ENCODE data around the gene TMEM244.
"Not testable (repeated sequence)": the region's sequence is repeated elsewhere in the genome, so short reads cannot be mapped to it uniquely, and the experiment has no call there.

DNA sequence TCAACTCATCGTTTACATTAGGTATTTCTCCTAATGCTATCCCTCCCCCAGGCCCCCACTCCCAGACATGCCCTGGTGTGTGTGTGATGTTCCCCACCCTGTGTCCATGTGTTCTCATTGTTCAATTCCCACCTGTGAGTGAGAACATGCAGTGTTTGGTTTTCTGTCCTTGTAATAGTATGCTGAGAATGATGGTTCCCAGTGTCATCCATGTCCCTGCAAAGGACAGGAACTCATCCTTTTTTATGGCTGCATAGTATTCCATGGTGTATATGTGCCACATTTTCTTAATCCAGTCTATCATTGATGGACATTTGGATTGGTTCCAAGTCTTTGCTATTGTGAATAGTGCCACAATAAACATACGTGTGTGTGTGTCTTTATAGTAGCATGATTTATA lies 54.0 kb downstream of the TMEM244 start:
- TF ChIP-seq, protein P1, sequence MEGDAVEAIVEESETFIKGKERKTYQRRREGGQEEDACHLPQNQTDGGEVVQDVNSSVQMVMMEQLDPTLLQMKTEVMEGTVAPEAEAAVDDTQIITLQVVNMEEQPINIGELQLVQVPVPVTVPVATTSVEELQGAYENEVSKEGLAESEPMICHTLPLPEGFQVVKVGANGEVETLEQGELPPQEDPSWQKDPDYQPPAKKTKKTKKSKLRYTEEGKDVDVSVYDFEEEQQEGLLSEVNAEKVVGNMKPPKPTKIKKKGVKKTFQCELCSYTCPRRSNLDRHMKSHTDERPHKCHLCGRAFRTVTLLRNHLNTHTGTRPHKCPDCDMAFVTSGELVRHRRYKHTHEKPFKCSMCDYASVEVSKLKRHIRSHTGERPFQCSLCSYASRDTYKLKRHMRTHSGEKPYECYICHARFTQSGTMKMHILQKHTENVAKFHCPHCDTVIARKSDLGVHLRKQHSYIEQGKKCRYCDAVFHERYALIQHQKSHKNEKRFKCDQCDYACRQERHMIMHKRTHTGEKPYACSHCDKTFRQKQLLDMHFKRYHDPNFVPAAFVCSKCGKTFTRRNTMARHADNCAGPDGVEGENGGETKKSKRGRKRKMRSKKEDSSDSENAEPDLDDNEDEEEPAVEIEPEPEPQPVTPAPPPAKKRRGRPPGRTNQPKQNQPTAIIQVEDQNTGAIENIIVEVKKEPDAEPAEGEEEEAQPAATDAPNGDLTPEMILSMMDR (IDR thresholded peaks at IDR 0.05): not testable (repeated sequence)
- not testable (repeated sequence) for TF ChIP-seq POLR2A (IDR thresholded peaks at IDR 0.05)
